Omental fat pad (tissue), 4 donors: ENCODE results near the gene ADAMTSL4. TPM values are rescaled to one million over a fixed set of nuclear protein-coding genes. Genes with fewer than 3 reads are reported as not detected.

Source experiments
- ATAC-seq: fragments of 150-250 bp; one replicate; pipeline ENCODE4 v1.9.1; 2016; ENCODE audit warnings: mild to moderate bottlenecking, moderate library complexity; ENCODE audit not compliant: low FRiP score
- DNase-seq: peaks from one replicate; pipeline ENCODE4 v3.0.0-alpha.2; 2019; ENCODE audit warnings: low spot score
- total RNA-seq, 4 donors: library from RNA; depleted of rRNA; stranded (reverse); fragments of >200 nt; gene quantifications; one replicate each; pipeline ENCODE4 v1.1.0, GENCODE V29; 2016
- TF ChIP-seq, protein P1 (sequence below), 3 donors: fragments of 450-650 bp; IDR thresholded peaks; one replicate each; pipeline ENCODE4 v1.5.1; 2016 to 2017; ENCODE audit warnings: antibody characterized with exemption in 3 of 3, mild to moderate bottlenecking in 3 of 3, moderate library complexity in 2 of 3

Gene ADAMTSL4
- total RNA-seq, 4 donors from 2014 or later: 33.7 to 46.6 (median 39.9) TPM

DNA sequence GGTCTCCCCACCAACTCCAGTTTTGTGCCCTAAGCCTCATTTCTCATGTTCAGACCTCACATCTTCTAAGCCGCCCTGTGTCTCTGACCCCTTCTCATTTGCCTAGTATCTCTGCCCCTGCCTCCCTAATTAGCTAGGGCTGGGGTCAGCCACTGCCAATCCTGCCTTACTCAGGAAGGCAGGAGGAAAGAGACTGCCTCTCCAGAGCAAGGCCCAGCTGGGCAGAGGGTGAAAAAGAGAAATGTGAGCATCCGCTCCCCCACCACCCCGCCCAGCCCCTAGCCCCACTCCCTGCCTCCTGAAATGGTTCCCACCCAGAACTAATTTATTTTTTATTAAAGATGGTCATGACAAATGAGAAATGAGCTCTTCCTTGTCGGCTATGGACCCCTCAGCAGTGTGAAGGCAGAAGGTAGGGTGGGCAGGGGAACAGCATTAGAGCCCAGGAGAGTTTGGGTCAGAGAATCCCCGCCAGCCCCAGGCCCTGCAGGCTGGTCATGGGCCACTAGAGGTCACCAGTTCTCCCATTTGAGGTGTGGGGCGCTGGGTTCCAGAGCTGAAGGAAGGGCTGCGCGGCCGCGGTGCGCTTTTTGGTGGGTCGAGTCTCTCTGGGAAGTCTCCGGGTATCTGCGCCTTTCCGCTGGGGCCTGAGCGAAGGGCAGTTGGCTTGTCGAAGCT is 11.5 kb downstream of the ADAMTSL4 start:
- DNase-seq (no peak), ATAC-seq (peak; percentile 25)
- TF ChIP-seq, protein P1, sequence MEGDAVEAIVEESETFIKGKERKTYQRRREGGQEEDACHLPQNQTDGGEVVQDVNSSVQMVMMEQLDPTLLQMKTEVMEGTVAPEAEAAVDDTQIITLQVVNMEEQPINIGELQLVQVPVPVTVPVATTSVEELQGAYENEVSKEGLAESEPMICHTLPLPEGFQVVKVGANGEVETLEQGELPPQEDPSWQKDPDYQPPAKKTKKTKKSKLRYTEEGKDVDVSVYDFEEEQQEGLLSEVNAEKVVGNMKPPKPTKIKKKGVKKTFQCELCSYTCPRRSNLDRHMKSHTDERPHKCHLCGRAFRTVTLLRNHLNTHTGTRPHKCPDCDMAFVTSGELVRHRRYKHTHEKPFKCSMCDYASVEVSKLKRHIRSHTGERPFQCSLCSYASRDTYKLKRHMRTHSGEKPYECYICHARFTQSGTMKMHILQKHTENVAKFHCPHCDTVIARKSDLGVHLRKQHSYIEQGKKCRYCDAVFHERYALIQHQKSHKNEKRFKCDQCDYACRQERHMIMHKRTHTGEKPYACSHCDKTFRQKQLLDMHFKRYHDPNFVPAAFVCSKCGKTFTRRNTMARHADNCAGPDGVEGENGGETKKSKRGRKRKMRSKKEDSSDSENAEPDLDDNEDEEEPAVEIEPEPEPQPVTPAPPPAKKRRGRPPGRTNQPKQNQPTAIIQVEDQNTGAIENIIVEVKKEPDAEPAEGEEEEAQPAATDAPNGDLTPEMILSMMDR (IDR thresholded peaks at IDR 0.05): peak in 2 of 3 donors; percentile 4 to 62

DNA sequence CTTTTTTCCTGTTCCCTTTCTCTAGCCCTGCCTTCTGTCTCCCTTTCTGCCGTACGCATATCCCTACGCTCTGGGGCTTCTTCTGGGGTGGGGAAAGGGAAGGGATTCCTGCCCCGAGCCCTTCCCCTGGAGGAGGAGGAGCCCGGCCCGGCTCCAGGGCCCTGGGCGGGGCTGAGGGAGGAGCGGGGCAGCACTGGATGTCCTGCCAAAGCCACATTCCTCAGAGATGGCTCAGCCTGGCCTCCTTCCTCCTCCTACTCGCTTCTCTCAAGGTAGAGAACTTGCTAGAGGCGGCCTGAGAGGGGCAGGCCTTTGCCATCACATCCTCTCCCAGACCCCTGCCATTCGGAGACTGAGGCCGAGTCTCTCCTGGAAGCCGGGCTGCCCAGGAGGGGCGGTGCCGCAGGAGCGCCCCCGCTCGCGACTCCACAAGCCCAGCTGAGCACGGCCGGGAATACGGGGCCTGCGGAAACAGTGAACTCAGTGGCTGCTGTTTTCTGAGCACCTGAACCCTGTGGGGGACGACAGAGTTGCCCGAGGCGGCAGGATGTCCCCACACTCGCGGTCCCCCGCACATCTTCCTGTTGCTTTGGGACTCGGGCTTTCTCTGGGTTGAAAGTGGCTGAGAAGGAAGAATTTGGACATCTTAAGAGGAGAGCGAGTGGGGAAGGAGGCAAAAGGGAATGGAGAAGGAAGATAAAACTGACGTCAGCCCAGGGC is 12.2 kb downstream of the ADAMTSL4 start:
- TF ChIP-seq, protein P1 (IDR thresholded peaks at IDR 0.05): no peak
- ATAC-seq: peak; percentile 75
- no peak for DNase-seq

DNA sequence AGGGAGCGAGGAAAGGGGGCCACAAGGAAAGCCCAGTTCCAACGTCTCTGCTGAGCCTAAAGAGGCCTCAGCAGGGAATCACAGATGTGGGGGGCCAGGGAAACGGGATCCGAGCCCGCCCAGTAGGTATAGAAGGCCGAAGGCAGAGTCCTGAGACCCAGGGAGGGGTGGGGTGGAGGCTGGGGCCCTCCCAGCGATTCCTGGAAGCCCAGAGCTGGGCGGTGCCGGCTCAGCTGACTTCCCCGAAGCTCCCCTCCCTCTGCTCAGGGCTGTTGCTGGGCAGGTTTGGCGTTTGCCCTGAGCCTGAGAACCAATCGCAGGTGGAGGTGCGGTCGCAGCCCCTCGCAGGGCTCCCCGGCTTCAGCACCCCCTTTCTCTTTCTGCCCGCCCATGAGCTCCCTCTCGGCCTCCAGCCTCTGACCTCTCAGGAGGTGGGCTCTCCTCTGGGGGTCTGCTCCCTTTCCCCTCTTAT is 12.8 kb downstream of the ADAMTSL4 start:
- TF ChIP-seq, protein P1 (IDR thresholded peaks at IDR 0.05): no peak
- DNase-seq (no peak), ATAC-seq (peak; percentile 62)

DNA sequence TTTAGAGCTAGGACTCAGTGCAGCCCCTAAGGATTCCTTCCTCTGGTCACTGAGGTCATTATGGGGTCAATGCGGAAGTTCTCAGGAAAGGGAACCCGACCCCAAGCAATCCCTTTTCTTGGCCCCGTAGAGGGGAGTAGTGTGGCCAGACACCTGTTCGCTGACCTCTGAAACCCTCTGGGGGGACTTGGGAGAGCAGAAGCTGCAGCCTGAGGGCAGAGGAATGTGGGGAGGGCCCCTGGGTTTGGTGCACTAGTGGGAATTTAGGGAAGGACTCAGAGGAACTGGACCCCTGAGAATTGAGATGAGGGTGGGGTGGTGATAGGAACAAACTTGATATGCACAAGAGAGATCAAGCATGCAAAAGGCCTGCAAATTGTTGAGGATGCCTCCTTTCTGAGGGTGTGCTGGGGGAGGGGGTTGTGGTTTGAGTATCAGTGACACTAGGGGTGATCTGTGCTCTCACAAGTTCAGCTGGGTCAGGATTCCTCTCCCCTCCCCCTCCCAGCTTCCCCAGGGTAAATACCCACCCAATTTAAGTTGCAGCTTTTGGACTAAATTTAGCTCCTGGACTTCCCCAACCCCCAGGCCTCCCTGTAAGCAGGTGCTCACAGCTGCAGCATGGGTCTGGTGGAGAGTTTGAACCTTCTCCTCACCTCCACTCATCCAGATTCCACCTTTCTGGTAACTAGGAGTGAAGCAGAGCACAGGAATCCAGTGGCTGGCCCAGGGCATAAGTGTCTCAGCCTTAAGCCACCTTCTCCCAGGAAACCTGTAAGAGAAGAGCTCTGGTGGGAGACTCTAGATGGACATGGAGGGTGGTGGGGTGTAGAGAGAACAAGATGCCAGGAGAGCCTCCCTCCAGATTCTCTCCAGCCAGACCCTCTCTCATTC is 13.5 kb downstream of the ADAMTSL4 start:
- no peak for DNase-seq

DNA sequence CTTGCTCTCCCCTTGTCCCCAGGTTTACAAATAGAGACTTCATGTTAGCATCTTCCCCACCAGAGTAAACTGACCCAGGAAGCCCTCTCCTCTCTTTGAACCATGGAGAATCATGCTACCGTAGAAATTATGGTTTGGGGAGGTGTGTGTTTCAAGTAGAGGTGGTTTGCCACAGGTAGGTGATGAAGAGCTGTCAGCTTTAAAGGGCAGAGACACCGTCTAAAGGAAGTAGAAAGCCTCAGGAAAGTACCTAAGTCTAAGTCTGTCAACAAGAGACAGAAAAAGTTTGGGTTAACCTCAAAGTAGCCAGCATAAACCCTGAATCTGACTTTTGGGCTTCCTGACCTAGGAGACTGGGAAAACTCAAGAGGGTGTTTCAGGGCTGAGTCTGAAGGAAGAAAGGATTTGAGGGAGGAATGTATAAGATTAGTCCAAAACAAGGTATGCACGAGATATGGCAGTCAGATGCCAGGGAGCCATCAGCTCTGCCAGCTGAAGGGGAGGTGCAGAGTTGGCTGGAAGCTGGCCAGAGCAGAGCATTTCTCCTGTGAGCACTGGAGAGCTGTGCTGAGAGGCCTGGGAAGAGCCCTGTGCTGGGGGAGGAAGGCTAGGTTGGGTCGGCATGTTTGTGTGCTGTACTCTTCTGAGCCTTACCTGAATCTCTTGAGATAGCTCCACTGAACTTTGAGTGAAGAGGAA is 14.3 kb downstream of the ADAMTSL4 start:
- TF ChIP-seq, protein P1 (IDR thresholded peaks at IDR 0.05): no peak
- no peak for ATAC-seq
- DNase-seq: no peak

More for the DNA sequence above, 13.5 kb downstream of the ADAMTSL4 start:
- TF ChIP-seq, protein P1 (IDR thresholded peaks at IDR 0.05): no peak
- ATAC-seq: no peak
